Midbrain (tissue), 1 donor: ENCODE measurements around the gene CITED2.

Source experiments
- DNase-seq: peaks from one replicate; lab custom pipeline; 2025; lab: John Stamatoyannopoulos, UW

CITED2 gene

GRCh38 chr6:139381216-139381865 lies 6.9 kb upstream of the CITED2 start:
- DNase-seq, result no peak

DNA sequence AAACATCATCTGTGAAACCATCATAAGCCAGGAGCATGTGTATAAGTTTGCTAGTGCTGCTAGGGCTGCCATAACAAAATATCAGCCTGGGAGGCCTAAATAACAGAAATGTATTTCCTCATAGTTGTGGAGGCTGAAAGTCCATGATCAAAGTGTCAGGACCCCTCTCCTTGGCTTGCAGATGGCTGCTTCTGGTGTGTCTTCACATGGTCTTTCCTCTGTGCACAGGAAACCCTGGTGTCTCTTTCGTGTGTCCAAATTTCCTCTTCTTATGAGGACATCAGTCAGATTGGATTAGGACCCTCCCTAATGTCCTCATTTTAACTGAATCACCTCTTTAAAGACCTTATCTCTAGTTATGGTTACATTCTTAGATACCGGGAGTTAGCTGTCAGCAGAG lies 6.2 kb upstream of the CITED2 start:
- no peak for DNase-seq

- no peak for DNase-seq
Observed at GRCh38 chr6:139380168-139380567, 5.7 kb upstream of the CITED2 start.

GRCh38 chr6:139378882-139379341 lies 4.5 kb upstream of the CITED2 start:
- DNase-seq, result no peak

- no peak for DNase-seq
Observed at GRCh38 chr6:139378226-139378625, 3.8 kb upstream of the CITED2 start.

DNA sequence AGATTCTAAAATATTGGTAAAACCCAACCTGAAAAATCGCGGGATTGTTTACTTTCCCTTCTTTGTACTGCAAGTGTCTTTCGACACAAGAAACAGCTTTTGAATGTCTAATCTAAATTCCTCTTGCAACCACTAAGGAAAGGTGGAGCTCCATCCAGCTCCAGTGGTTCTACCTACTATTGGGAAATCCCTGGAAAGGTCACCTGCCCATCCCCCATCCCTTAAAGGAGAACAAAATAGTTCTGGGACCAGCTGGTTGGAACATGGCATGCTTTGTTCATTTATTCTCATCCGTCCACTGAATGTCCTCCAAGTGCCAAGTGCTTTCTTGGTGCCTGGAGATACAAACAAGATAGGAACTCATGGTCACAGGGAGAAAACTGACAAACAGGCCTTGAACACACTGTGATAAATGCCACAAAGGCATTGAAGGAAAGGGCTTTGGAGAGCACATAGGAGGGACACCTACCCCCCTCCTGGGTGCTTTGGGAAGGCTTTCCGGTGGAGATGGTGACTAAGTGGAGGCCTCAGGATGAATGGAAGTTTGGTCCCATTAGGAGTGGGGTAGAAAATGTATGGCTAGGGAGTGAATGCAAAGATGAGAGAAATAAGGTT lies 2.3 kb upstream of the CITED2 start:
- no peak for DNase-seq

DNA sequence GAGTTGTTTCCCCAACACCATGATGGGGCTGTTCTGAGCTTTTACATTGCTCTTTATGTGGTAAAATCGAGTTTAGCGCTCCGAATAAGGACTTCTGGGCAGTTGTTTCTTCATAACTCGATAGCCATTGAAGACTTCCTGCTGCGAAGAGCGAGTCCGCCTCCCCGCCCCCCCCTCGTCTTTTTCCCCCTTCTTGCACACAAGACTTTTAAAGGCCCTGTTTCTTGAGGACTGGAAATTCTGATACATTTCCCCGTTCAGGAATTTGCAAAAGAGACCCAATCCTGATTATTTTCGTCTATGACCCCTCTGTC lies 1.5 kb upstream of the CITED2 start:
- peak; percentile 54 for DNase-seq

- DNase-seq, result peak; percentile 85
Observed at GRCh38 chr6:139375226-139376016, 973 bp upstream of the CITED2 start.

DNA sequence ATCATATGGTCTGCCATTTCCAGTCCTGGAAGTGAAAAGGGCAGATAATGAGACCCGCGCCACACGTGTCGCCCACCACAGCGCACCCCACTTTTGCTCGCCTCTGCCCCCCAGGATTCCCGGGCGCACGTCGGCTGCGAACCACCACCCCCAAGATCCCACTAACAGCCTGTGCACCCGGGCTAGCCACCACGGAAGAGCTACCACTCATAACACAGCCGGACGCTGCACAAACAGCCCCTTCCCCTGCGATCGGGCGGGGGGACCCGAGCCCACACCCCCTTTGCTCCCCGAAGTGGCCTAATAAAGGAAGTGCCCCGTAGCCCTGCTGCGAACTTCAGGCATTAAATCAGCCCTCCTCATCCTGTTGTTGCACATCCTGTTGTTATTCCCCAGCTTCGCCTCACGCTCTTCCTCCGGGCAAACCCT lies 506 bp downstream of the CITED2 start:
- DNase-seq, result peak; percentile 73

GRCh38 chr6:139373154-139373927 lies 1.1 kb downstream of the CITED2 start:
- DNase-seq, result peak; percentile 73

DNA sequence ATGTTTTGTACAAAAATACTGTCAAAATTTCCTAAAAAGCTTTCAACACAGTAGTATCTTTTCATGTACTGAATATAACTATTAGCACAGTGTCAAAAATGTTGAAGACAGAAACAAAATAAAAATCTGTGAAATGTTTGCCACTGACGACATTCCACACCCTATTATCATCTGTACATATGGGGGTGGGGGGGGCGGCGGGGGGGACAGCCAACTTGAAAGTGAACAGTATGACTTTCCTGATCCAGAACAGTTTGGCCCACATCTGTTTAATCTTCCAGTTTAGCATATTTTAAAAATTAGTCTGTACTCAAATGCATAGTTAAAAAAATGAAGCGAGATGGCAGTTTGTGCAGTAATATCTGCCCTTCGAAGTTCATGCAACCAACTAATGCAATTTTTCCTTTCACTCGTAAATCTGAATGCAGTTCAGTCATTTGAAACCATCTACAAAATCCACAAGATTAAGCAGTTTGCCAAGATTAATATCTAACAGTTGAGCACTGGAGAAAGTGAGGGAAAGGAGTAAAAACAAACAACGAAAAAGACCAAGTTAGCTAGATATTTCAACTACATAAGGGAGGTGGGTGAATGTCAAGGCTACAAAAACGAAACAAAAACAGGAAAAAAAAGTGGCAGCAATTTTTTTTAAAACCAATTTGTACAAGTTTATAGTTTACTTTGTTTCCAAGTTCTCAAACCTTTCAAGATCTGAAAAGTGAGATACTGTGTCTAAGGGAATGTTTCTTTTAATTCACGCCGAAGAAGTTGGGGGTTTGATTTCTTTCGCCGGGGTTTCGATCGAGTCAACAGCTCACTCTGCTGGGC lies 1.9 kb downstream of the CITED2 start:
- DNase-seq, result no peak

- DNase-seq, result no peak
Observed at GRCh38 chr6:139371421-139372203, 2.8 kb downstream of the CITED2 start.

- no peak for DNase-seq
Observed at GRCh38 chr6:139370999-139371345, 3.5 kb downstream of the CITED2 start.

DNA sequence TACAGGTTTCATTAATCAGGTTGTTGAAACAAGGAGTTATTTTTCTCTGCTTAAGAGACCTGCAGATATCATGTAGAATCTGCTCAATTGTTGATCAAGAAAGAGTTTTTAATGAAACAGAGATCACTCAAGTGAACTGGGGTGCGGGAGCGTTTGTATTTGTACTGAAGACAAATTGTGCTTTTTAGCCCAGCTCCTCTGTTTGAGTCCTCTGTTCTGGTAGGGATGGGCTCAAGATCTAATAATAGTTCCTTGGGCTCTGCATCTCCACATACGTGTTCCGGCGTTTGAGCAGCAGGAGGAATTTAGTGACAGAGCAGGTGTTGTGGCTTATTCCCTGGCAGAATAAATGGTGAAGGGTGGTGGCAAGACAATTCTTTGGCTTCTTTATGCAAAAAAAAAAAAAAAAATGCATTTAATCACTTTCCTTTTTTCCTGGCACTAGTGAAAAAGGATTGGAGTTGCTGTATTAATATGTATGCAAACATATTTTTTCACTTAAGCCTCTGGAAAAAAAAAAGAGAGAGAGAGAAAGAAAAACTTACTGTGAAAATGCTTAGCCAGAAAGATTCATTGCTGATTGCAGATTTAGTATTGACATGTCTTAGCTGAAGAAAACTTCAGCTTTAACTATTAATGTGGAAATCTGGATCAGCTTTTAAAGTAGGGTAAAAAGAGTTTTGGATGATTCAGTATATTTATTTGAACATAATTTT lies 4.0 kb downstream of the CITED2 start:
- peak; percentile 12 for DNase-seq

DNA sequence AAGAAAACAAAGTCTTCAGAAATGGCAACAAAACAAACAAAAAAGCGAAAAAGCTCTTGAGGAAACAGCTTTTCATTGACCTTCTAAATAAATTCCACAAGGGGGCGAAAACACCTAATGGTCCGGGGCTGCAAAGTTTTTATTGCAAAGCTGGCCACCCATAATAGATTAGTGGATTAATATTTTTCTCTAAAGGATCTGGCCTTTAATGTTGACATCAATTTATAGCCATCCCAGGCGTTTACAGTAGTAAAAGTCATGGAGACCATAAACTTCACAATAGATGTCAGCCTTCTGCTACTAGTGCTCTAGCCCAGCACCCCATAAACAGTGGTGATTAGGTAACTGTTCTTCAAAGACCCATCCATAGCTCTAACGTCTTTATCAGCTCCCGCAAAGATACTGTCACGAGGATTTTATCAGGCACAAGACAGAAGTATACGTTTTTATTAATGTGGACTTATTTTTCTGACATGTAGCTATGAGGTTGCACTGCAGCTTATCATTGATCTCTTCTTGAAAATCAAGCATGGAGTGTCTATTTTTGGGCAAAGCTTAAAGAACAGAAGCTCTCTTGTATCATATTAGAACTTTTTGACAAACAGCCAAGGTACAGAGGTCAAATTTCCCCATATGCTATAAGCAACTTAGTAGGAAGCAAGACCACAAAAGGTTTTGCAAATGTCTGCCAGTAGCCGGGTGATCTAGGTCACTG lies 4.7 kb downstream of the CITED2 start:
- DNase-seq, result peak; percentile 39

DNA sequence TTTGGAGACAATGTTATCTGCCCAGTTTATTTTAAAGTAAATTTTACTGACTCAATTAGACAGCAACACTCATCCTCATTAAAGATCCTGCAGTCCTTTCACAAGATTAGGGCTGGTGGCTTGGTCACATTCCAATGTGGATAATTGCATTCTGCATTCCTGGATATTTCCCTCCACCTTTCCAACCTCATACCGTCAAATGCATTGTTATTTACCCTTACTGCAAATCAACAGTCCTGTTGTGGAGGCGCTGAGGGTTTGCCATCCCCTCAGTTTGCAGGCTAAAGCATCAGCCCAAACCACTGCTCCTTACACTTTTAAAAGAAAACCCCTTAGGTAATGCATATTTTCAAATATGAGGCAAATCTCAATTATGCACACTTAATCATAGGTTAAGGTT lies 5.4 kb downstream of the CITED2 start:
- DNase-seq, result no peak

- no peak for DNase-seq
Observed at GRCh38 chr6:139368661-139369060, 5.8 kb downstream of the CITED2 start.

DNA sequence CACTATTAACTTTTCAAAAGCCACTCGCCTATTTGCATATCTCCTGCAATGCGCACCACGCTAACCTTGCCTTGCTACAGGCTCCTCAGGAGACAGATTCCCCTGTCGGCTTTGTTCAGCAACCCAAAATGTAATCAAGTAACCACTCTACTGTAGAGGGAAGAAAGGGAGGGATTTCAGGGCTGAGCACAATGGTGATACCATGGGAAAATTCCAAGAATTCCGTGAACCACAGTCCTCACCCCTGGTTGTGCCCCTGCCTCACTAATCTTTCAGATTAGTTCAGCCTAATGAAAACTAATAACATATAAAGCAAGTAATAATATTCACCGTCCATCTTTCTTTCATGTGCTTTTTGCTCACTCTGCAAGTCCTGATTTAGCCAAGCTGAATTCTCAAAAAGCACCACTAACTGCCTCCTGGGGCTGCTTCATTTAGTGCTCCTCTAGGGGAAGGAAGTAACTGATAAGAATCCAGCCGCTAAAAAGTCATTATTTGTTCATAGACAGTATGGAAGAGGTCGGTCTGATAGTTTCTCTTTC lies 6.6 kb downstream of the CITED2 start:
- DNase-seq, result no peak

DNA sequence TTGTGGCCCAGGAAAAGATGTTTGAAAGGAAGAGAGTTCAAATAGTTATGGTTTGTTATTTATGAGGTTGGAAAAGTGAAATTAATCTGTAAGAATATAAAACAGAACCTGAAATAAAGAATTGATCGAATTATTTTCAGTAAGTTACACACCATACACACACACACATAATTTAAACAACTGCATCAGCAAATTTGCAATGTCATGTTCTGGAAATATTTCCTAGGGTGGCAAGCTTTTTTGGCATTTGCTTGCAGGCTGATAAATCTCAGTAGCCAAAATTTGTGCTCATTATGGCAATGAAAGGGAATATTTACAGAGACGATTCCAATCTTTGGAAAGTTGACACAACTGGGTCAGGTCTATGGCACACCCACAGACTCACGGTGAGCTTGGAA lies 9.5 kb downstream of the CITED2 start:
- no peak for DNase-seq
